ENCODE results near the gene ZFYVE9. TPM values are rescaled to one million over a fixed set of nuclear protein-coding genes. Genes with fewer than 3 reads are reported as not detected.
A peak's percentile ranks its signal among the peaks of the same experiment; 100 is the strongest.

ZFYVE9 gene
- total and polyA plus RNA-seq, 9 of the 15 experiments (the other 6 are each of a cell fraction or from before 2014, with no cell fraction given), result 0.52 to 14.4 (median 8.9) TPM

DNA sequence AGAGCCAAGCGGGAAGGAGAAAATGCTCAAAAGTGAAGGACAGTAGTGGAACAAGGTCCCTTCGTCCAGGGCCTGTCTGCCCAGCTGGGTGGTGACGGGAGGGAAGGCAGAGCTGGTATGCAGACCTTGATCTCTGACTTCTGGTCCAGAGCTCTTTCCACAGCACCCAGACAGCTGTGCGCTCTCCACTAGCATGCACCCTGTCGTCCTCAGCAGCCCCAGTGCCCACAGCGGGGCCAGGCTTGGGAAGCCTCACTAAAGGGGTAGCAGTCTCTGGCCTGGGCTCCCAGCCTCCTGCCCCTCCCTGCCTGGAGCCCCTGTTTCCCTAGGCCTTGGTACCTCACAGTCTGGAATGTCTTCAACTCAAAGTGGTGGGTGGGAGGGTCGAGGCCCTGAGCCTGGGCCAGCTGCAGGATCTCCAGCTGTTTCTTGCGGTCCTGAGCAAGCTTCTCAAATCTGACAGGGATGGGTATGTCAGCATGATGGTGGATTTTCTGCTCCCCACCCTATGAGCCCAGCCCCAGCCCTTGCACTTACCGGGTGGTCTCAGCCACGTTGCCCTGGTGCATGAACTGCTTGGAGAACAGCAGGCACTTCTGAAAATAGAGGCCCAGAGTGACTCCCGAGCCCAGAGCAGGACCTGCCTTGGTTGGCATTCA is 214.1 kb downstream of the ZFYVE9 start (continued):
- no peak for TF ChIP-seq RNF2 (IDR thresholded peaks at IDR 0.05)
- TF ChIP-seq POLR2G (IDR thresholded peaks at IDR 0.05; ENCODE audit: low read depth, low read length), result peak; percentile 64; the same call in 1 of the 2 replicates

DNA sequence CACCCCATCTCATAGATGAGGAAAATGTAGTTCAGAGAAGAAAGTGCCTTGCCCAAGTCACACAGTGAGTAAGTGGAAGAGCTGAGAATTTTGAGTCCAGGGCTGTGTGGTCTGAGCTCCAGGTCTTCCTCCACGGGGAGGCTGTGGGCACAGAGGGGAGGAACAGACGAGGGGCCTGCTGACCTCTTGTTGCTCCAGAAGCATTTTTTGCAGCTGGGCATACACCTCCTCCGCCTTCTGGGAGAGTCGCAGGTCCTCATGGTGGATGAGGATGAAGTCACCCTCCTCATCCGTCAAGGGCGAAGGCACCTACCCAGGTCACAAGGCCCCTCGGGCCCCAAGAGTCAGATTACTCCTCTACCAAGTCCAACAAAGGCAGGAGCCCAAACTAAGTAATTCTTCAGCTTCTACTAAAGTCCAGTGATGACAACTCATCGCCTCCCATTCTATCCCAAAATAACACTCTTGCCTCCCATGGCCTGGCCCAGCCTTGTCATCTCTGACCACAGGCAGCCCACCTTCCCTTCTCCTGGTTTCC is 215.0 kb downstream of the ZFYVE9 start:
- Histone ChIP-seq H3K79me2 (ENCODE audit: control insufficient read depth, insufficient read depth, low read length) (no peaks in the 10 kb centered on the region), H3K4me3 (no peak overlapping the region), H3K9ac (ENCODE audit: insufficient read depth in 1 of 2, low read depth in 2 of 2, low read length in 2 of 2) (no peak overlapping the region), H3K27me3 (ENCODE audit: control insufficient read depth in 2 of 2, insufficient read depth in 2 of 2, low read length in 2 of 2) (no peaks in the 10 kb centered on the region), H4K20me1 (replicated peaks; ENCODE audit: control insufficient read depth, insufficient read depth, low read length) (0 out of 2 replicates have a peak, but pooled peaks cover 3% of the 10 kb centered on the region), H3K27ac (ENCODE audit: extremely low read depth, low read depth, low read length) (no peak overlapping the region; the same call in 2 of the 3 replicates), H2AFZ (ENCODE audit: low read depth, low read length) (no peak overlapping the region), H3K9me3 (replicated peaks; ENCODE audit: control insufficient read depth, insufficient read depth, low read depth, low read length) (no peaks in the 10 kb centered on the region), H3K4me1 (replicated peaks in 1 of 2; ENCODE audit: control insufficient read depth in 2 of 2, insufficient read depth in 2 of 2, low read length in 2 of 2) (no peaks in the 10 kb centered on the region; a peak in 1 of 5 replicates), H3K9me1 (ENCODE audit: control insufficient read depth, insufficient read depth, low read length) (no peaks in the 10 kb centered on the region), H3K4me2 (ENCODE audit: insufficient read depth, low read length) (no peak overlapping the region), H3K36me3 (ENCODE audit: control insufficient read depth, insufficient read depth, low read length) (peaks cover 99% of the 10 kb centered on the region)
- WGBS (ENCODE audit: insufficient coverage, low coverage, missing lambda C conversion rate), result 84% methylated on average over 8 of the region's 8 CpGs
- intact Hi-C loops (cut with micrococcal nuclease), result no loop called here
- no peak for DNase-seq (ENCODE audit: extremely low read depth in 1 of 4, low spot score in 3 of 4)
- ChIA-PET CTCF (ENCODE audit: low intra/inter-chr PET ratio) (no interaction called here), POLR2A (interaction anchor here (0.8 to 1.8 kb wide), 4 partner anchors 8 to 117 kb away, joined by 3 to 8 read pairs (median 4); no protein-coding TSS in a partner anchor)
- ATAC-seq, result no peak
- no TSS peak for BruUV-seq (replicated peaks)
- FAIRE-seq, result no peak
- in situ Hi-C loops (cut with MboI), result no loop called here
- TF ChIP-seq NFXL1 (CRISPR knock-in tag; IDR thresholded peaks at IDR 0.05) (no peak), CBX2 (IDR thresholded peaks at IDR 0.05; ENCODE audit: insufficient read depth, low read length, poor library complexity, severe bottlenecking) (no peak), FOXJ2 (tag; IDR thresholded peaks at IDR 0.05) (no peak), NFIC (IDR thresholded peaks at IDR 0.05) (no peak), ZNF830 (CRISPR knock-in tag; IDR thresholded peaks at IDR 0.05) (no peak), ZNF695 (CRISPR knock-in tag; IDR thresholded peaks at IDR 0.05) (no peak), EP300 (IDR thresholded peaks at IDR 0.05; ENCODE audit: low read length) (no peak), CXXC5 (CRISPR knock-in tag; IDR thresholded peaks at IDR 0.05) (no peak)
- TF ChIP-seq, protein P1, sequence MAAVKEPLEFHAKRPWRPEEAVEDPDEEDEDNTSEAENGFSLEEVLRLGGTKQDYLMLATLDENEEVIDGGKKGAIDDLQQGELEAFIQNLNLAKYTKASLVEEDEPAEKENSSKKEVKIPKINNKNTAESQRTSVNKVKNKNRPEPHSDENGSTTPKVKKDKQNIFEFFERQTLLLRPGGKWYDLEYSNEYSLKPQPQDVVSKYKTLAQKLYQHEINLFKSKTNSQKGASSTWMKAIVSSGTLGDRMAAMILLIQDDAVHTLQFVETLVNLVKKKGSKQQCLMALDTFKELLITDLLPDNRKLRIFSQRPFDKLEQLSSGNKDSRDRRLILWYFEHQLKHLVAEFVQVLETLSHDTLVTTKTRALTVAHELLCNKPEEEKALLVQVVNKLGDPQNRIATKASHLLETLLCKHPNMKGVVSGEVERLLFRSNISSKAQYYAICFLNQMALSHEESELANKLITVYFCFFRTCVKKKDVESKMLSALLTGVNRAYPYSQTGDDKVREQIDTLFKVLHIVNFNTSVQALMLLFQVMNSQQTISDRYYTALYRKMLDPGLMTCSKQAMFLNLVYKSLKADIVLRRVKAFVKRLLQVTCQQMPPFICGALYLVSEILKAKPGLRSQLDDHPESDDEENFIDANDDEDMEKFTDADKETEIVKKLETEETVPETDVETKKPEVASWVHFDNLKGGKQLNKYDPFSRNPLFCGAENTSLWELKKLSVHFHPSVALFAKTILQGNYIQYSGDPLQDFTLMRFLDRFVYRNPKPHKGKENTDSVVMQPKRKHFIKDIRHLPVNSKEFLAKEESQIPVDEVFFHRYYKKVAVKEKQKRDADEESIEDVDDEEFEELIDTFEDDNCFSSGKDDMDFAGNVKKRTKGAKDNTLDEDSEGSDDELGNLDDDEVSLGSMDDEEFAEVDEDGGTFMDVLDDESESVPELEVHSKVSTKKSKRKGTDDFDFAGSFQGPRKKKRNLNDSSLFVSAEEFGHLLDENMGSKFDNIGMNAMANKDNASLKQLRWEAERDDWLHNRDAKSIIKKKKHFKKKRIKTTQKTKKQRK (IDR thresholded peaks at IDR 0.05; ENCODE audit: borderline replicate concordance, low read depth, low read length), result no peak
- TF ChIP-seq, protein P2, sequence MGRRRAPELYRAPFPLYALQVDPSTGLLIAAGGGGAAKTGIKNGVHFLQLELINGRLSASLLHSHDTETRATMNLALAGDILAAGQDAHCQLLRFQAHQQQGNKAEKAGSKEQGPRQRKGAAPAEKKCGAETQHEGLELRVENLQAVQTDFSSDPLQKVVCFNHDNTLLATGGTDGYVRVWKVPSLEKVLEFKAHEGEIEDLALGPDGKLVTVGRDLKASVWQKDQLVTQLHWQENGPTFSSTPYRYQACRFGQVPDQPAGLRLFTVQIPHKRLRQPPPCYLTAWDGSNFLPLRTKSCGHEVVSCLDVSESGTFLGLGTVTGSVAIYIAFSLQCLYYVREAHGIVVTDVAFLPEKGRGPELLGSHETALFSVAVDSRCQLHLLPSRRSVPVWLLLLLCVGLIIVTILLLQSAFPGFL (CRISPR knock-in tag; IDR thresholded peaks at IDR 0.05), result no peak
- TF ChIP-seq, protein P3, sequence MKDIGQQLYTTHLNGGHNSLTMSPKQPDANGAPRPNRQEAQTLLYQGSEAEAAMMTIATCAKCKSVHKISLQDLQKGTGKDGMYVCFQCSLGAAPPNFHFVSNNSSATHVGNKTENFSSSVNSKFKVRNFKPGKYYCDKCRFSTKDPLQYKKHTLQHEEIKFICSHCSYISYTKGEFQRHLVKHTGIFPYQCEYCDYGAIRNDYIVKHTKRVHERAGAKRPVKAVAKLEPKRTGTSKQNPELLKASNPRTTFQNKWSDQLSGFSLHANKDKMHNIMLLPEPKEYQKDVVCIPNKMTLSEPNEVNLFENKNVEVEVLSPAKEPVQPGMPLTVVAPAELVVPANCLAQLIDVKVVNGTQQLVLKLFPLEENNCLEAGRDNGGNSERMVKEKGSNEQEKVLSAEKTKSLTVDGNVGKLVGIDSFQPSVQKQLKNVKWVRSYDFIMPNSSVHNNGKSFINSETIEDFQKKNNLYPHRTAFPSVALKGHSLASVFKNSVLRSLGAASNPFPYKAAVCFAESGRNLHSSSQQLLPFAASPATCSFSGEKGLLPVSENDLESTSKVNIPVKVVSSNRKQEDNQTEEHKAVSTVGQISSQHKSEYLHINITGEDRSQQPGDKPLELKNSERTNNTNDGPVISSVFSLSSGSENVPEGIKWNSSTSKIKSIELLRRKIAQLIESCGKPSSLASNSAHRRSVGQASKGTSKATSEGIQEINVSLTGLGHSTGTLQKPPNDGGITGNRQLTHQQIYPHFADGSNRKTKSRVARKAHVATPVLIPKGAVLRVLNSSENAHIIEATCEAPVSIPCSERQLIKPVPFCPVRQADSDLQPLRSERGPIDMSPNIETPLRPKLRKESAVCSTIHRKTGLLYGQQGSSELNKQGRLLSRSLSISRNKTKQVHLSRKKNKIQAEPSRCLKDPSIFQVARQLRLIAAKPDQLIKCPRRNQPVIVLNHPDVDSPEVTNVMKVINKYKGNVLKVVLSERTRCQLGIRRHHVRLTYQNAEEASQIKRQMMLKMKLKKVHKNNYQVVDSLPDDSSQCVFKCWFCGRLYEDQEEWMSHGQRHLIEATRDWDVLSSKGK (CRISPR knock-in tag; IDR thresholded peaks at IDR 0.05), result no peak

Data from K562 (cell line).